H1 (cell line): ENCODE results near the gene BCL2. TPM values are rescaled to one million over a fixed set of nuclear protein-coding genes. Genes with fewer than 3 reads are reported as not detected.

Experiments
- ASH2L ChIP-seq: fragments of 200-600, 300-600 bp; sonication (generic); IDR thresholded peaks from one replicate; pipeline ENCODE4 v1.7.1; 2017; ENCODE audit warnings: low read length
- ATF2 ChIP-seq: IDR thresholded peaks from 2 replicates; pipeline ENCODE4 v1.6.1; 2012; ENCODE audit warnings: low read length, inconsistent platforms
- CHD7 ChIP-seq: fragments of 300-600 bp; sonication (generic); IDR thresholded peaks from 2 replicates; pipeline ENCODE4 v1.7.1; 2012; ENCODE audit warnings: low read length, moderate library complexity, mild to moderate bottlenecking, inconsistent platforms; ENCODE audit not compliant: insufficient replicate concordance
- CTBP2 ChIP-seq: IDR thresholded peaks from 2 replicates; pipeline ENCODE4 v1.7.0; 2011; ENCODE audit warnings: borderline replicate concordance, mild to moderate bottlenecking, moderate library complexity, mixed read lengths, low read length; ENCODE audit not compliant: insufficient read depth, insufficient read length
- E2F6 ChIP-seq: IDR thresholded peaks from 2 replicates; pipeline ENCODE4 v1.6.1; 2012; ENCODE audit warnings: inconsistent platforms
- EGR1 ChIP-seq: IDR thresholded peaks from 2 replicates; pipeline ENCODE4 v1.6.1; 2011; ENCODE audit warnings: low read depth, low read length, borderline replicate concordance
- KDM4A ChIP-seq: IDR thresholded peaks from one replicate; pipeline ENCODE4 v1.7.1; 2012; ENCODE audit warnings: low read depth, mild to moderate bottlenecking, moderate library complexity, low read length, inconsistent platforms; ENCODE audit not compliant: severe bottlenecking
- SIRT6 ChIP-seq: IDR thresholded peaks from one replicate; pipeline ENCODE4 v1.7.1; 2012; ENCODE audit warnings: low read length, inconsistent platforms
- polyA plus RNA-seq, 7 experiments: library from polyadenylated mRNA; depleted of rRNA in 3 of 7; stranded (reverse) in 5 of 7; unstranded in 2 of 7; fragments of >200 nt in 5 of 7; fragments of 200-250 nt in 2 of 7; gene quantifications; 1 replicate in 5 of 7; 2 replicates in 1 of 7; 4 replicates in 1 of 7; pipeline versions ENCODE4 v1.2.1 to v1.2.3, GENCODE V29; 2011 to 2013; ENCODE audit warnings: missing spikeins in 2 of 7, mixed read lengths in 2 of 7
- total RNA-seq: library from RNA; stranded (reverse); fragmentation: NEBNext Ultra II Directional; extraction: Animal tissue kit (Norgen Biotek cat#: 25700); gene quantifications from 2 replicates; pipeline ENCODE4 v1.2.1, GENCODE V29; 2021

BCL2 gene
- total and polyA plus RNA-seq, 2 of the 8 experiments (the other 6 are each of a cell fraction or from before 2014, with no cell fraction given), result 0.59 to 4.5 TPM

DNA sequence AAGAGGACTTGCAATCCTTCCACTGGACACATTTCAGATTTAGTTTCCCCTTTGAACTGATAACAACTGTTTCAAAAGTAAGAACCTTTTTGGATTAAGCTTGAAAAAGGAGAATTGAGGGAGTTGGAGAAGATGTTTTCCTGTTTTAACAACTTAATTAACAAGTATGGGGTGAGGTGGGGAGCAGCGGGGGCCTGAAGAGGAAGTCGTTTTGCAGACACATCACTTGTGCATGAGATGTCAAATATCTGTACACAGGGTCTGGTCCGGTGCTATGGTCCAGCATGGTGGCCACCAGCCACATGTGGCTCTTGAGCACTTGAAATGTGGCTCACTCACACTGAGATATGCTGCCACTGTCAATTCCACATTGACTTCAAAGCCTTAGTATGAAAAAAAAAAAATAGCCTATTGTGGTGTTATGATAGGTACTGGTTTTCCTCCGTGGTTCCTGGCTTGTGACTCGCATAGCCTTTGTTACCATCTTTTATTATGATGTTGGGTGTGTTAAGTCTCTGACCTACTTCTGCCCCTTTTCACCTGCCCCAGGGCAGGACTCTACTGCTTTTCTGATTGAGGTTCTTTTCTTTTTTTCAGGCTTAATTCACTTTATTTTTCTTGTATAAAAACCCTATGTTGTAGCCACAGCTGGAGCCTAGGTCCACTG, 205.5 kb downstream of the BCL2 start (continued):
- no peak for TF ChIP-seq CHD7
- TF ChIP-seq E2F6, result no peak
- TF ChIP-seq EGR1, result no peak
- no peak for TF ChIP-seq ASH2L
- TF ChIP-seq ATF2, result no peak
- no peak for TF ChIP-seq SIRT6
- no peak for TF ChIP-seq CTBP2
- TF ChIP-seq KDM4A, result no peak
